Measurements from ENCODE around the gene PJA1. TPM values are rescaled to one million over a fixed set of nuclear protein-coding genes. Genes with fewer than 3 reads are reported as not detected.

Gene PJA1, protein sequence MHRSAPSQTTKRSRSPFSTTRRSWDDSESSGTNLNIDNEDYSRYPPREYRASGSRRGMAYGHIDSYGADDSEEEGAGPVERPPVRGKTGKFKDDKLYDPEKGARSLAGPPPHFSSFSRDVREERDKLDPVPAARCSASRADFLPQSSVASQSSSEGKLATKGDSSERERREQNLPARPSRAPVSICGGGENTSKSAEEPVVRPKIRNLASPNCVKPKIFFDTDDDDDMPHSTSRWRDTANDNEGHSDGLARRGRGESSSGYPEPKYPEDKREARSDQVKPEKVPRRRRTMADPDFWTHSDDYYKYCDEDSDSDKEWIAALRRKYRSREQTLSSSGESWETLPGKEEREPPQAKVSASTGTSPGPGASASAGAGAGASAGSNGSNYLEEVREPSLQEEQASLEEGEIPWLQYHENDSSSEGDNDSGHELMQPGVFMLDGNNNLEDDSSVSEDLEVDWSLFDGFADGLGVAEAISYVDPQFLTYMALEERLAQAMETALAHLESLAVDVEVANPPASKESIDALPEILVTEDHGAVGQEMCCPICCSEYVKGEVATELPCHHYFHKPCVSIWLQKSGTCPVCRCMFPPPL
- 37.4 and 37.8 TPM in 2 replicates for total RNA-seq

DNA sequence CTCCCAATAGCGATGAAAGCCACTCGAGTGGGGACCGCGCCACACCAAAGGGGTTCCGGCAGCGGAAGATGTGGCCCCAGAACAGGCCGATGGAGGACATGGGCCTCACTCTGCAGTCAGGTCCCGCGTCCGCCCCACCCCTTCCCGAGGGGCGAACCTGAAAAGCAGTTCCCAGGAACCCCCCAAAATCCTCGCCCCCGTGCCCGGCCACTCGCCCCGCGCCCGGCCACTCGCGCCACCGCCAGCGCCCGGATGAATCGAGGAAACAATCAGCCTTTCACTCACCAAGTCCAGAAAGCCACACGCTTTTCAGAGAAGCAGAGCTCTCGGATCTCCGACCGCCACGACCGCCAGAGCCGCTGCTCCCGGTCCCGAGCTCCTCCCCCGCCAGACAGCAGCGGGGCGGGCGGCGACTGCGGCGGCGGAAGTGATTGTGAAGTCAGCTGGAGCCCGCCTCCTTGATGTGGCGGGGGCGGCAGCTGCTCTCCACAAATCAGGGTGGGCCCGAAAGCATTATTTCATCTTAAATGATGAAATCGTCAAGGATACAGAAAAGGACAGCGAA, at the start of gene PJA1:
Gene PJA1 (minus strand): TSS at position 367 of the 565 bp plus-strand sequence. CDS start 2,380 bp downstream, outside the sequence.
- Histone ChIP-seq H3K27me3 (ENCODE audit: control insufficient read depth, insufficient read depth, low read length) (no peaks in the 10 kb centered on the region), H3K36me3 (ENCODE audit: control insufficient read depth, insufficient read depth, low read length) (no peaks in the 10 kb centered on the region), H3K4me3 (ENCODE audit: low read depth, low read length) (peak within 1 kb of the TSS; percentile 79)
- DNase-seq (ENCODE audit: low read depth), result no peak
- TF ChIP-seq, protein P1, sequence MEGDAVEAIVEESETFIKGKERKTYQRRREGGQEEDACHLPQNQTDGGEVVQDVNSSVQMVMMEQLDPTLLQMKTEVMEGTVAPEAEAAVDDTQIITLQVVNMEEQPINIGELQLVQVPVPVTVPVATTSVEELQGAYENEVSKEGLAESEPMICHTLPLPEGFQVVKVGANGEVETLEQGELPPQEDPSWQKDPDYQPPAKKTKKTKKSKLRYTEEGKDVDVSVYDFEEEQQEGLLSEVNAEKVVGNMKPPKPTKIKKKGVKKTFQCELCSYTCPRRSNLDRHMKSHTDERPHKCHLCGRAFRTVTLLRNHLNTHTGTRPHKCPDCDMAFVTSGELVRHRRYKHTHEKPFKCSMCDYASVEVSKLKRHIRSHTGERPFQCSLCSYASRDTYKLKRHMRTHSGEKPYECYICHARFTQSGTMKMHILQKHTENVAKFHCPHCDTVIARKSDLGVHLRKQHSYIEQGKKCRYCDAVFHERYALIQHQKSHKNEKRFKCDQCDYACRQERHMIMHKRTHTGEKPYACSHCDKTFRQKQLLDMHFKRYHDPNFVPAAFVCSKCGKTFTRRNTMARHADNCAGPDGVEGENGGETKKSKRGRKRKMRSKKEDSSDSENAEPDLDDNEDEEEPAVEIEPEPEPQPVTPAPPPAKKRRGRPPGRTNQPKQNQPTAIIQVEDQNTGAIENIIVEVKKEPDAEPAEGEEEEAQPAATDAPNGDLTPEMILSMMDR (IDR thresholded peaks at IDR 0.05; ENCODE audit: insufficient read depth, low read length, poor library complexity, severe bottlenecking), result no peak

DNA sequence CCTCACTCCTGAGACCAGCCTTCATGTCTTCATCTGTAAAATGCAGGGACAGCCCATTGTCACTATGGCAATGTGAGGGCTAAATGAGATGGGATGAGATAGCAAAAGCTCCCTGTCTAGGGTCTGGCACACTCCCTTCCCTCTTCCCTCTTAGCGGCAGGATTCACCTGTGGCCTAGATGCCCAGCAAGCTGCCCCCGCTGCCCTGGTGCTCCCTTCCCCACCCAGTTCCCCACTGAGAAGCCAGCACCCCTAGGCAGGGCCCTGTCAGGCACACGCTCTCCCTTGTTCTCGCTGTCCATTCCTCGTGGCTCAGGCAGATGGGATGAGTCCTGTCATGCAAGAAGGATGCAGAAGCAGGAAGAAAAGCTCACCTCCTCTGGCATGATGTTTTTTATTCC, 49.2 kb upstream of the PJA1 start:
- no peak for DNase-seq (ENCODE audit: low read depth)
- Histone ChIP-seq H3K27me3 (ENCODE audit: control insufficient read depth, insufficient read depth, low read length) (peaks cover 3% of the 10 kb centered on the region), H3K36me3 (ENCODE audit: control insufficient read depth, insufficient read depth, low read length) (no peaks in the 10 kb centered on the region), H3K4me3 (ENCODE audit: low read depth, low read length) (no peak overlapping the region)
- TF ChIP-seq, protein P1 (IDR thresholded peaks at IDR 0.05; ENCODE audit: insufficient read depth, low read length, poor library complexity, severe bottlenecking), result no peak

DNA sequence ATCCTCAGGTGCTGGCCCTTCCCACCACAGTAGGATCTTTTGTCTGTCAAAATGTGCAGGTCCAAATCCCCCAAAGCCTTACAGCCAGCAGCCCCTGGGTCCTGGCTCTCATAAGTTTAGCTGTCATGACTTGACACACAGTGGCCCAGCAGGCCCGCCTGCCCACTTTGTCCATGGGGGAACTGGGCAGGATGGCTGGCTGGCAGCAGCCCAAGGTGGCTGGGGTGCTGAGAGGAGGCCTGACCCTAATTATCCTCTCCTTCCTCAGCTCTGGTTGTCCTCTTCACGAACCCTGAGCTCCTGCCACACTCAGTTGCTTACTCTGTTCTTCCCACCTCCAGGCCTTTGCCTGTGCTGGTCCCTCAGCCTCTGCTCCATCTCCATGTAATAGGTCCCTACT, 46.4 kb upstream of the PJA1 start:
- TF ChIP-seq, protein P1 (IDR thresholded peaks at IDR 0.05; ENCODE audit: insufficient read depth, low read length, poor library complexity, severe bottlenecking), result no peak
- H3K36me3 ChIP-seq (ENCODE audit: control insufficient read depth, insufficient read depth, low read length), result no peaks in the 10 kb centered on the region
- no peak for DNase-seq (ENCODE audit: low read depth)
- no peak overlapping the region for H3K4me3 ChIP-seq (ENCODE audit: low read depth, low read length)
- peaks cover 3% of the 10 kb centered on the region for H3K27me3 ChIP-seq (ENCODE audit: control insufficient read depth, insufficient read depth, low read length)

DNA sequence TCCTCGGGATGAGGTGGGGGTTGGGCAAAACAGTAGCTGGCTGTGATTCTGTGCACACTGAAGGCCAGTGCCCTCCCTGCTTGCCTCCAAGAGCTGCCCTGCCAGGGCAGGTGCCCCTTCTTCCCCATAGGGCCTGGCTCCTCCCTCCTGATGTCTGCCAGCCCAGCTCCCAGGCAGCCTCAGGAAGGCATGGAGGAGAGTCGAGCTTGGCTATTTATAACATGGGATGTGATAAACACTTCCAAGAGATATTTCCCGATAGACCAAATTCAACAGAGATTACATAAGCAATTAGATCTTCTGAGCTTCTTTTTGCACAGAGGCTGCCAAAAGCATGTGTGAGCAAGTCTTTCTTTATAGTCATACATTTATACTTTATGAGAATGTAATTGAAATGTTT, 45.3 kb upstream of the PJA1 start:
- no peak overlapping the region for H3K4me3 ChIP-seq (ENCODE audit: low read depth, low read length)
- H3K27me3 ChIP-seq (ENCODE audit: control insufficient read depth, insufficient read depth, low read length), result peaks cover 3% of the 10 kb centered on the region
- TF ChIP-seq, protein P1 (IDR thresholded peaks at IDR 0.05; ENCODE audit: insufficient read depth, low read length, poor library complexity, severe bottlenecking), result no peak
- H3K36me3 ChIP-seq (ENCODE audit: control insufficient read depth, insufficient read depth, low read length), result no peaks in the 10 kb centered on the region
- DNase-seq (ENCODE audit: low read depth), result no peak

DNA sequence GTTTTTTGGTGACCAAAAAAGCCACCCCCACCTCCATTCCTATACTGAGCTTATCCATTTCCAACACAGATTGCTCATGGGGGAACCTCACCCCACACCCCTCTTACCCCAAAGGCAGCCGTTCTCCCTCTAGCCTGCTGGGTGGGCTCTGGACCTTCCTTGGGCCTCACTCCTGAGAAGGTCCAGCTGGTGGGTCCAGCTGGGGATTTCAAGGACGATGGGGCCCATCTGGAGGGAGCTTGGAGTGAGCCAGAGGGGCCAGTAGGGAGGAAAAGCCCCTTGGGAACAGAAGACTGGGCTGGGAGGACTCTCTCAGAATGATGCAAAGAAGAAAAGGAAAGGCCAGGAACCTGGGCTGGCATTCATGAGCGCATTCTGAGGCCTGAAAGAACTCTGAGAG, 42.0 kb upstream of the PJA1 start:
- Histone ChIP-seq H3K36me3 (ENCODE audit: control insufficient read depth, insufficient read depth, low read length) (no peaks in the 10 kb centered on the region), H3K27me3 (ENCODE audit: control insufficient read depth, insufficient read depth, low read length) (peaks cover 3% of the 10 kb centered on the region), H3K4me3 (ENCODE audit: low read depth, low read length) (no peak overlapping the region)
- no peak for DNase-seq (ENCODE audit: low read depth)
- TF ChIP-seq, protein P1 (IDR thresholded peaks at IDR 0.05; ENCODE audit: insufficient read depth, low read length, poor library complexity, severe bottlenecking), result no peak

Measured in kidney epithelial cell (primary cell).